NCI-H2227 treated with DMSO at 0.1 percent for 48 hours (cell line): ENCODE results near the gene NCOA3.

ENCODE experiments used
- DNase-seq: peaks from one replicate; lab custom pipeline; 2025; lab: John Stamatoyannopoulos, UW

NCOA3 gene

DNA sequence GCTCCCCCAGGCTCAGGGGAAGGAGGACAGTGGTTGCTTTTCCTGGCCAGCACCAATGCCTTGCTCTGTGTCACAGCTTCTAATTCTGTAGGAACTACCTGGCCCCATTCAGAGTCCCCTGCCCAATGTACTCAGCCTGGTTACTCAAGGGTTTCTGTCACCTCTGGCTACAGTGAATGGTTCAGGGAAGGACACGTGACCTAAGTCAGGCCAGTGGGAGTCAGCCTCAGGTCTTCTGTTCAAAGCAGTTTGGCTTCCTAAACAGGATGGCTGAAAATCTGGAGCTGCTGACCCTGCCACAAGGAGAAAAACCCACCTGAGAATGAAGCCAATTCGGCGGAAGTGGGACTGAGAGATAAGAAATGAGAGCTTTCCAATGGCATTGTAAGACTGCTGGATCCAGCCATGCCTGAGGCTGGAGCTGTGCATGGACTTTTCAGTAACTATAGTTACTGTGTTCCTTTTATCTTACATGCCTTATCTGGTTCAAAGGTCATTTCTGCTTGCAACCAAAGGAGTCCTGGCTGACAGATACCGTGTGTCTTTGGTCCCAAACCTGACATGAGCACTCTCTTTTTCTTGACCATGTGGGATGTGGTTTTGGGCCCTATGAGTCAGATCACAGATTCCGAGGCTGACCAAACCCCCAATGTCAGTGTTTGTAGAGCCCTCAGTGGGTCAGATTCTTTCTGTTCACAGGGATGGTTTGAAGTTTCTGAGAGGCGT lies 179.3 kb downstream of the NCOA3 start:
- DNase-seq: no peak

DNA sequence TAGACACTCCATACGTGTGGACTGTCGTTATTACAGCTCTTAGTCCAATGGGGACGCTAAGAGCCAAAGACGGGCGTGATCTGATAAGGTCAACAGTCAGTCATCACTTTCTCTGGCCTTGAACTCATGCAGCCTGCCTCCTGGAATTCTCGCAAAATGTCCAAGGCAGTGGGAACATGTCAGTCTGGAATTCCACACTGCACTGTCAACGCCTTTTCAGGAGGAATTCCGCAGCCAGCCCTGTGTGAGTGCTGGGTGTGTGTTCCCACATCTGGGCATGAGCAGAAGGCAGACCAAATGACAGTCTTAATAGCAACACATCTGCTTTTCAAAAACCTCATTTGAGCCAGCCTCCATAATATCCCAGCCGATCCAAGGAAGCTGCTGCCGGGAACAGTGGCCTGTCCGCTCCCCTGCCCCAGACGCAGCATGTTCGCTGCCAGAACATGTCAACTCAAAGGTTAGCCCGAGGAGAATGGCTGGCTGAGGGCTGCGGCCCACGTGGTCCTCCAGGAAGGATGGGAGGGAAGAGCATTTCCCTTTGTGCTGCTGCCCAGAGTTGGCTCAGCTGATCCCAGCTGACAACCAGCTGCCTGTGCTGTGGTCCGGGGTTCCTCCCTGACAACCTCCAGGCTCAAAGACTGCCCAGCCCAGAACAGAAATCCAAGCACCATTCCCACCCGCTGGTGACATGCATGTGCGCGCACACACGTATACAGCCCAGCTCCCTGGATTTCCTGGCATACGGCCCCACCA lies 180.5 kb downstream of the NCOA3 start:
- DNase-seq: no peak

GRCh38 chr20:47682916-47683315 lies 181.2 kb downstream of the NCOA3 start:
- no peak for DNase-seq

- DNase-seq: no peak
These were observed 182.8 kb downstream of the NCOA3 start for GRCh38 chr20:47684306-47685080.

GRCh38 chr20:47686545-47686944 lies 184.9 kb downstream of the NCOA3 start:
- no peak for DNase-seq

- no peak for DNase-seq
These were observed 185.7 kb downstream of the NCOA3 start for GRCh38 chr20:47687095-47687987.

DNA sequence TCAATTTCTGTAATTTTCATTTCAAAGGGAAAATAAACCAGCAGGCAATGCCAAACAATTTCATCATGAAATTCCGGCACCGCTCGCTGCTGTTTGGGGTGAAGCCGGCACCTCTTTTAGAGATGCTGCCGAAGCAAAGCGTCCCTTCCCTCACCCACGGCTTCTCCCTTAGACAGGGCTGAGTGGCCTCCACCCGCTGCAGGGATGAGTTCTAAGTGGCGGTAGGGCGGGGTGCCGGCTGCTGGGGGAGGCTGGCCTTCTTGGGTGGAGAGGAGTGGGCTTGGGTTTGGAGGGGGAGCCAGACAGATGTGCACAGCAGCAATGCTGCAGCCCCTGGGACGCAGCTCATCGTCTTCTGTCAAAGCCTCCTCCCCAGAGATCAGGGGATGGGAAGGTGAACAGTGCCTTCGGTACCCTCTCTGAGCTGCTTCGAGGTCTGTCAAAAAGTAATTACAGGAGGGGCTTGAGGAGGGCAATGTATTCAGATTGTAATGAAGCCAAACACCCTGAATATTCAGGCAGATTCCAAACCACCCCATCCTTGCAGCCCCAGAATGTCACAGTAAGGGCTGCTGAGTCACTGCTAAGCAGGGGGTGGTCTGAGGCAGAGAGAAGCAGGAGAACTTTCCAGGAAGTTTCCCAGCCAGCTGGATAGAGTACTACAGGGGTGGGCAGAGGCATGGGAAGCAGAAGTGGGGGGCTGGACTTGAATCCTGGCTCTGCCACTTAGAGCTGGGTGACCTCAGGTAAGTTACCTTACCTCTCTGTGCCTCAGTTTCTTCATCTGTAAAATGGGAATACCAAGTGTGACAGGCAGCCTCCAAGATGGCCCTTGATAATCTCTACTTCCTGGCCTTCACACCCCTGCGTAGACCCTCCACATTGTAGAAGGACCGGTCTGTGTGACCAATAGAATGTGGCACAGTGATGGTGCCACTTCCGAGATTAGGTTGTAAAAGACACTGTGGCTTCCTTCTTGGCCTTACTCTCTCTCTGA lies 187.0 kb downstream of the NCOA3 start:
- DNase-seq: no peak

DNA sequence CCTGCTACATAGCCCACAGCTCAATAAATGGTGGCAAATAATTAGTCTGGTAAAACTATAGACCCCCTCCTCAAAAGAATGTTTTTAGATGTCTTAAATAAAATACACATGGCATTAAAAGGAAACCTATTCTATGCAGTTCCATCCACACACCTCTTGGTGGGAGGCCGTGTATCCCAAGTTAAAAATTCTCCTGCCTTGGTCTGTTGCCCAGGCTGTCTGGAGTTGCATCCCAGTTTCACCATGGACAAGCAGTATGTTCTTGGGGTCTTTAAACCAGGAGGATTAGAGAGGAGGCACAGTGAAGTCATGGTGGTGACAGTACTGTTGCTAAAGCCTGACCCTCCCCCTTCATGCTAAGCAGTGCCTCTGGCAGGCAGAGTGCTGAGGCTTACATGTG lies 188.0 kb downstream of the NCOA3 start:
- DNase-seq: no peak

GRCh38 chr20:47691625-47692024 lies 189.9 kb downstream of the NCOA3 start:
- no peak for DNase-seq

DNA sequence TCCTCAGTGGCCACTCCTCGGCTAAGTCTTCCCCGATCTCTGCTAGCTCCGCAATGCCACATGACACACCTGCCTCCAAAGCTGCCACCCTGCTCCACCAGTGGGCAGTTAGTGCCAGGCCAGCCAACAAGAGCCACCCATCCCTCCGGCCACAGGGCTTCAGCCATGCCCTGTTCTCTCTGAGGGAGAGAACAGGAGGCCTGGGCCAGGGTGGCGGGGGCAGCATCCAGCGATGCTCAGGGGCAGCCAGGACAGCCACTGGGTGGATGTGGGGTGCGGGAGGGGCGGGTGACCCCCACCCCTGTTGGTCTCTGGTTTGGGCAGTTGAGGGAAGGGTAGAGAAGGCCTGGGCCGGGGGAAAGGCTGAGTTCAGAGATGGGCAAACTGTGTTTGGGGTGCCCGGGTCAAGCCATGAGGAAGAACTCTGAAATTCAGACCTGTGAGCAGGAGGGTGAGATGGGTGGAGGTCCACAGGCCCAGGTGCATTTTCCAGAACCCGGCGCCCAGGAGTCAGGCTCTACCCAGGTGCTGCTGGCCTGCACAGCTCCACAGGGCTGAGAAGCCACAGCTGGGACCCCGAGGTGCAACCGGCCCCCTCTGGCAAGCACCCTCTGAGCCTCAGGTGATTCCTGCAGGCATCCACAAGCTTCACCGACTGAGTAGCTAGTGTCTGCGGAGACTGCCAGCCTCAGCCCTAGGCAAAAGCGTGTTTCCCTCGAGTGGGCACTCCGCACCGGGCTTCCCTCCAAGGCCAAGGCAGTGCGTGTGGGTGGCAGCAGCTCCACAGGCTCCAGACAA lies 192.5 kb downstream of the NCOA3 start:
- DNase-seq: no peak

GRCh38 chr20:47696856-47697255 lies 195.2 kb downstream of the NCOA3 start:
- no peak for DNase-seq

- DNase-seq: no peak
These were observed 196.5 kb downstream of the NCOA3 start for GRCh38 chr20:47698142-47698541.

GRCh38 chr20:47699818-47700217 lies 198.1 kb downstream of the NCOA3 start:
- DNase-seq: no peak

- no peak for DNase-seq
These were observed 198.6 kb downstream of the NCOA3 start for GRCh38 chr20:47700327-47700726.

DNA sequence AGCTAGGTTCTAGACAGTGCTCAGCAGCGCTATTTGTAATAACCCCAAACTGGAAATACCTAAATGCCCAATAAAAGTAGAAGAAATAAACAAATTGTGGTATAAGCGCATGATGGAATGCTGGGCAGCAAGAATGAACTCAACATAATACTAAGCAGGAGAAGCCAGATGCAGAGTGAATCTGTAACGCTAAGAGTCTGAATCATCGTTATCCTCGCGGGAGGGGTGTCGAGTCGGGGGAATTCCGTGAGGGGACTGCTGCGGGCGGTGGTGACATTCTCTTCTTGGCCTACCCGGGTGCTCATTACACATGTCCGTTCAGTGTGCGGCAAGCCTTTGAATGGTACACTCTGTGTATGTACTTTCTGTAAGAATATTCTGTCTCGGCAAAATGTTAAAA lies 199.9 kb downstream of the NCOA3 start:
- DNase-seq: no peak

- DNase-seq: no peak
These were observed 202.1 kb downstream of the NCOA3 start for GRCh38 chr20:47703748-47704147.

GRCh38 chr20:47704746-47705496 lies 203.2 kb downstream of the NCOA3 start:
- DNase-seq: no peak

GRCh38 chr20:47705497-47705856 lies 203.8 kb downstream of the NCOA3 start:
- no peak for DNase-seq

- no peak for DNase-seq
These were observed 204.7 kb downstream of the NCOA3 start for GRCh38 chr20:47706345-47706744.
